Left lung (tissue), 10 donors: ENCODE measurements around the gene EPB41L2. TPM values are rescaled to one million over a fixed set of nuclear protein-coding genes. Genes with fewer than 3 reads are reported as not detected.

ENCODE experiments used
- ATAC-seq: fragments of 200-7000 bp; cut with Tn5 transposase; one replicate; pipeline ENCODE4 v1.9.1; 2020; ENCODE audit warnings: moderate library complexity
- DNase-seq, 4 donors: peaks; one replicate each; pipeline ENCODE4 v3.0.0-alpha.2; 2013 to 2020
- H3K27ac ChIP-seq, 2 donors: fragments of 200-600 bp; sonication (generic) in 1 of 2; one replicate each; pipeline versions ENCODE4 v1.5.0 to v1.8.0; 2020 to 2021
- H3K27me3 ChIP-seq, 2 donors: fragments of 200-600 bp; sonication (generic) in 1 of 2; one replicate each; pipeline versions ENCODE4 v1.5.0 to v1.8.0; 2020 to 2021
- H3K36me3 ChIP-seq, 2 donors: fragments of 200-600 bp; sonication (generic) in 1 of 2; one replicate each; pipeline versions ENCODE4 v1.5.0 to v1.8.0; 2020 to 2021
- H3K4me1 ChIP-seq, 2 donors: fragments of 200-600 bp; one replicate each; pipeline ENCODE4 v1.8.0; 2021
- H3K4me3 ChIP-seq, 2 donors: fragments of 200-600 bp; sonication (generic) in 1 of 2; one replicate each; pipeline versions ENCODE4 v1.5.0 to v1.8.0; 2020 to 2021; ENCODE audit warnings: mild to moderate bottlenecking in 1 of 2
- H3K9me3 ChIP-seq, 2 donors: fragments of 200-600 bp; sonication (generic) in 1 of 2; one replicate each; pipeline versions ENCODE4 v1.5.0 to v1.8.0; 2020 to 2021
- CTCF ChIP-seq, 2 donors: fragments of 200-600 bp; sonication (generic) in 1 of 2; IDR thresholded peaks; one replicate each; pipeline versions ENCODE4 v1.5.0 to v1.8.0; 2021; ENCODE audit warnings: antibody characterized with exemption in 2 of 2
- intact Hi-C, 2 donors: fragments of 100-400 bp; cut with DNase I; formaldehyde crosslinking; loops; one replicate each; pipeline versions ENCODE4 v1.11.2 to v1.14.2; 2022
- polyA plus RNA-seq, 6 donors: library from polyadenylated mRNA; unstranded; fragments of 120-200 nt; gene quantifications; one replicate each; pipeline ENCODE4 v1.2.1, GENCODE V29; 2013; ENCODE audit not compliant: insufficient read length in 6 of 6
- total RNA-seq, 2 donors: library from RNA; stranded (reverse); fragmentation: NEBNext Ultra II Directional; extraction: Animal tissue kit (Norgen Biotek cat#: 25700); gene quantifications; one replicate each; pipeline ENCODE4 v1.2.1, GENCODE V29; 2021
- donor health status: DM: no; HTN: yes; CAD: no.
- donor health status: DM: no; HTN: no; CAD: no.

Gene EPB41L2
- total and polyA plus RNA-seq, 8 donors: 91.3 to 277 (median 248) TPM

- Histone ChIP-seq H3K4me1 (peaks cover 5% of the 10 kb centered on the region in 2 donors), H3K36me3 (no peaks in the 10 kb centered on the region), H3K27me3 (no peaks in the 10 kb centered on the region), H3K9me3 (no peaks in the 10 kb centered on the region), H3K27ac (no peak overlapping the region), H3K4me3 (no peak overlapping the region)
- ATAC-seq: no peak
- intact Hi-C loops: no loop called here
- no peak for TF ChIP-seq CTCF (IDR thresholded peaks at IDR 0.05)
- peak in 2 of 4 donors; percentile 71 to 72 for DNase-seq
Measured at GRCh38 chr6:130934848-130935585, 128.0 kb downstream of the EPB41L2 start.

DNA sequence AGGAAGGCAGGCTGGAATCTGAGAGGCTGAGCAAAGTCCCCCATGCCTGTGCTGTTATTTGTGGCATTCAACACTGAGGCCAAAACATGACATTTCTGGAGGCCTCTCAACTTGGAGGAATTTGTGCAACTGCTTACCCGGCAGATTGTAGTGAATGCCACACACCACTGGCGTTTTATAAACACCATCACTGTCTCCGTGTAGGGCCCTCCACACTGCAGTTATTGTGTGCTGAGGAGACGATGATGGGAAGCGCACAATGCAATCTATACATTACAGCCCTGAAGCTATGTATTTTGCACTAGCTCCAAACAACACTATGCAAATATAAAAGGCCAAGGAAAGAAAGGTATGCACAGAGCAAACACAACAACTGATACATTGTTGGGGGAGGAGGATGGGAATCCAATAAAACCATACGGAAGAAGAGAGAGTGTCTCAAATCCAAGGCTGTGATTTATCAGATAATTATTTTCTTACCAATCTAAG is 129.3 kb downstream of the EPB41L2 start:
- no peak overlapping the region for H3K4me3 ChIP-seq
- no peak for ATAC-seq
- intact Hi-C loops: no loop called here
- H3K36me3 ChIP-seq: no peaks in the 10 kb centered on the region
- H3K27me3 ChIP-seq: no peaks in the 10 kb centered on the region
- H3K9me3 ChIP-seq: no peaks in the 10 kb centered on the region
- peaks cover 5 to 12% of the 10 kb centered on the region in 2 donors for H3K4me1 ChIP-seq
- TF ChIP-seq CTCF (IDR thresholded peaks at IDR 0.05): no peak
- no peak overlapping the region for H3K27ac ChIP-seq
- DNase-seq: peak in 2 of 4 donors; percentile 39 to 46

GRCh38 chr6:130932921-130933320 is 130.1 kb downstream of the EPB41L2 start:
- intact Hi-C loops: no loop called here
- DNase-seq: no peak
- TF ChIP-seq CTCF (IDR thresholded peaks at IDR 0.05): no peak
- H3K9me3 ChIP-seq: no peaks in the 10 kb centered on the region
- ATAC-seq: no peak
- H3K36me3 ChIP-seq: no peaks in the 10 kb centered on the region
- no peak overlapping the region for H3K27ac ChIP-seq
- H3K27me3 ChIP-seq: no peaks in the 10 kb centered on the region
- no peak overlapping the region for H3K4me3 ChIP-seq
- H3K4me1 ChIP-seq: peaks cover 5 to 12% of the 10 kb centered on the region in 2 donors

- Histone ChIP-seq H3K27ac (no peak overlapping the region), H3K4me1 (peaks cover 5 to 12% of the 10 kb centered on the region in 2 donors), H3K36me3 (no peaks in the 10 kb centered on the region), H3K27me3 (no peaks in the 10 kb centered on the region), H3K4me3 (no peak overlapping the region), H3K9me3 (no peaks in the 10 kb centered on the region)
- no peak for TF ChIP-seq CTCF (IDR thresholded peaks at IDR 0.05)
- ATAC-seq: no peak
- DNase-seq: no peak
- intact Hi-C loops: no loop called here
Measured at GRCh38 chr6:130932438-130932837, 130.6 kb downstream of the EPB41L2 start.

DNA sequence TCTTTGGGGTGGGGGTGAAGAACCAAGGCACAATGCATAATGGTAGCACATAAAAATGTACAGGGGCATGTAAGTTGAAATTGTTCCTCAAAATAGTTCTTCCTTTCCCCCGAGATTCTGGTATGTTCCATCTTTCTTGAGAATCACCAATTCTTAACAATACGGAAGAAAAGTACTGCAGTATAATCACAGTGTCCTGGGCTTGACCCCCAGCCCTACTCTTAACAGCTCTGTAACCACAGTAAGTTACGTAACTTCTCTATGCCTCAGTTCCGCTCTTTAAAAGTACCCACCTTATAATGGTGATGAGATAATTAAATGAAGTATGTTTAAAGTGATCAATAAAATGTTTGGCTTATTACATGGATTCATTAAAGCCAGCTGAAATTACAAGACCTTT is 131.4 kb downstream of the EPB41L2 start:
- no peak overlapping the region for H3K27ac ChIP-seq
- ATAC-seq (peak; percentile 24), DNase-seq (no peak)
- H3K36me3 ChIP-seq: no peaks in the 10 kb centered on the region
- TF ChIP-seq CTCF (IDR thresholded peaks at IDR 0.05): no peak
- intact Hi-C loops: no loop called here
- no peak overlapping the region for H3K4me3 ChIP-seq
- no peaks in the 10 kb centered on the region for H3K9me3 ChIP-seq
- H3K4me1 ChIP-seq: peaks cover 5 to 12% of the 10 kb centered on the region in 2 donors
- no peaks in the 10 kb centered on the region for H3K27me3 ChIP-seq
